Activated effector memory CD4-positive, alpha-beta T cell treated with Interleukin-2 at 50 U/mL for 16 hours (primary cell): Measurements from ENCODE around the gene ATP5MG.
"Not testable (repeated sequence)": the region's sequence is repeated elsewhere in the genome, so short reads cannot be mapped to it uniquely, and the experiment has no call there.

Source experiments
- DNase-seq: peaks from one replicate; pipeline ENCODE4 v3.0.0-alpha.2; 2020

Gene ATP5MG

GRCh38 chr11:118410055-118410745 is 8.8 kb downstream of the ATP5MG start:
- DNase-seq, result no peak

- no peak for DNase-seq
Observed at GRCh38 chr11:118411530-118411929, 10.1 kb downstream of the ATP5MG start.

GRCh38 chr11:118412921-118413320 is 11.5 kb downstream of the ATP5MG start:
- no peak for DNase-seq

- DNase-seq, result no peak
Observed at GRCh38 chr11:118415062-118415738, 13.8 kb downstream of the ATP5MG start.

- no peak for DNase-seq
Observed at GRCh38 chr11:118415739-118416068, 14.3 kb downstream of the ATP5MG start.

GRCh38 chr11:118416900-118417299 is 15.5 kb downstream of the ATP5MG start:
- DNase-seq, result not testable (repeated sequence)

GRCh38 chr11:118417801-118418200 is 16.4 kb downstream of the ATP5MG start:
- no peak for DNase-seq

GRCh38 chr11:118418766-118419165 is 17.4 kb downstream of the ATP5MG start:
- DNase-seq, result no peak

- DNase-seq, result no peak
Observed at GRCh38 chr11:118427707-118428106, 26.3 kb downstream of the ATP5MG start.

- DNase-seq, result no peak
Observed at GRCh38 chr11:118430956-118431355, 29.6 kb downstream of the ATP5MG start.

GRCh38 chr11:118434123-118434552 is 32.7 kb downstream of the ATP5MG start:
- DNase-seq, result no peak

- DNase-seq, result peak; percentile 31
Observed at GRCh38 chr11:118434553-118435289, 33.3 kb downstream of the ATP5MG start.

GRCh38 chr11:118435290-118435892 is 34.0 kb downstream of the ATP5MG start:
- DNase-seq, result peak; percentile 61

GRCh38 chr11:118435893-118436624 is 34.7 kb downstream of the ATP5MG start, which contains the start of gene KMT2A:
Gene KMT2A (plus strand): TSS chr11:118436492. CDS start chr11:118436513, 21 bp downstream.
- DNase-seq, result peak; percentile 89

- no peak for DNase-seq
Observed at GRCh38 chr11:118436639-118437207, 35.3 kb downstream of the ATP5MG start.

GRCh38 chr11:118437208-118438125 is 36.1 kb downstream of the ATP5MG start:
- DNase-seq, result peak; percentile 30

- DNase-seq, result peak; percentile 39
Observed at GRCh38 chr11:118438314-118438931, 37.0 kb downstream of the ATP5MG start.

GRCh38 chr11:118439646-118440045 is 38.2 kb downstream of the ATP5MG start:
- no peak for DNase-seq

- DNase-seq, result no peak
Observed at GRCh38 chr11:118441770-118442275, 40.4 kb downstream of the ATP5MG start.

GRCh38 chr11:118442301-118442700 is 40.9 kb downstream of the ATP5MG start:
- no peak for DNase-seq
